HepG2 (cell line): Measurements from ENCODE around the gene SLC25A46. TPM values are rescaled to one million over a fixed set of nuclear protein-coding genes. Genes with fewer than 3 reads are reported as not detected.

ENCODE experiments used
- ATAC-seq: fragments of 200-7000 bp; cut with Tn5 transposase; 3 replicates; pipeline ENCODE4 v1.9.1; 2020; ENCODE audit warnings: mild to moderate bottlenecking, moderate library complexity
- BruUV-seq: library from RNA; stranded (reverse); fragments of 400-500 nt; replicated peaks from 2 replicates; lab custom pipeline; 2021; lab: Mats Ljungman, UMichigan
- CTCF ChIA-PET: fragments of 300-600 bp; formaldehyde crosslinking; extraction: SDS; loops from one replicate; lab custom pipeline; 2021; ENCODE audit warnings: low total read pairs, inconsistent platforms, low intra/inter-chr PET ratio; lab: Yijun Ruan, JAX
- POLR2A ChIA-PET: fragments of 350-600 bp; sonication (Branson Sonifier 250); formaldehyde crosslinking; loops from one replicate; lab custom pipeline; 2020; ENCODE audit warnings: antibody characterized with exemption, inconsistent platforms; lab: Yijun Ruan, JAX
- DNase-seq: peaks from one replicate; pipeline ENCODE4 v3.0.0-alpha.2; 2015; ENCODE audit warnings: low spot score
- FAIRE-seq: peaks from 3 replicates; lab custom pipeline; 2011; peaks lifted over from hg19 to GRCh38; lab: Jason Lieb, UNC
- H2AFZ ChIP-seq: one replicate; pipeline ENCODE4 v1.6.1; 2011; ENCODE audit warnings: low read length, inconsistent platforms
- H3K27ac ChIP-seq: fragments of 300-600 bp; 3 replicates; pipeline ENCODE4 v1.8.0; 2011; ENCODE audit warnings: mixed run types, mild to moderate bottlenecking, mixed read lengths, low read length, inconsistent platforms; ENCODE audit not compliant: insufficient read depth; ENCODE audit errors: extremely low read length
- H3K27me3 ChIP-seq, 2 experiments: fragments of 200-600 bp in 1 of 2; 2 replicates in 1 of 2; 3 replicates in 1 of 2; pipeline versions ENCODE4 v1.6.0 to v1.8.0; 2011; ENCODE audit warnings: low read length in 2 of 2, mild to moderate bottlenecking in 2 of 2, moderate library complexity in 2 of 2, inconsistent platforms in 1 of 2; ENCODE audit not compliant: insufficient read depth in 2 of 2, control insufficient read depth in 1 of 2
- H3K36me3 ChIP-seq, 2 experiments: fragments of 200-600 bp in 1 of 2; replicated peaks in 1 of 2; 2 replicates in 1 of 2; 3 replicates in 1 of 2; pipeline versions ENCODE4 v1.5.1 to v1.8.0; 2011; ENCODE audit warnings: low read length in 2 of 2, inconsistent platforms in 1 of 2; ENCODE audit not compliant: insufficient read depth in 2 of 2, control insufficient read depth in 1 of 2
- H3K4me1 ChIP-seq: 2 replicates; pipeline ENCODE4 v1.5.1; 2012; ENCODE audit warnings: low read length, inconsistent platforms; ENCODE audit not compliant: insufficient read depth
- H3K4me2 ChIP-seq: 2 replicates; pipeline ENCODE4 v1.6.0; 2011; ENCODE audit warnings: low read depth, low read length, inconsistent platforms
- H3K4me3 ChIP-seq, 3 experiments: fragments of 200-600 bp in 1 of 3; sonication (generic), shearing (Covaris generic) in 1 of 3; replicated peaks in 1 of 3; 2 replicates each; pipeline ENCODE4 v1.5.1; 2011 to 2016; ENCODE audit warnings: low read length in 3 of 3, inconsistent platforms in 2 of 3, low read depth in 2 of 3, mild to moderate bottlenecking in 2 of 3, control low read depth in 1 of 3, mixed read lengths in 1 of 3; ENCODE audit not compliant: insufficient read depth in 1 of 3
- H3K79me2 ChIP-seq: one replicate; pipeline ENCODE4 v1.6.1; 2011; ENCODE audit warnings: low read length, inconsistent platforms; ENCODE audit not compliant: insufficient read depth
- H3K9ac ChIP-seq: 2 replicates; pipeline ENCODE4 v1.6.0; 2011; ENCODE audit warnings: mild to moderate bottlenecking, low read depth, low read length, inconsistent platforms; ENCODE audit not compliant: insufficient read depth
- H3K9me3 ChIP-seq: 2 replicates; pipeline ENCODE4 v1.5.1; 2012; ENCODE audit warnings: mild to moderate bottlenecking, low read length
- H4K20me1 ChIP-seq: 2 replicates; pipeline ENCODE4 v1.6.0; 2011; ENCODE audit warnings: inconsistent platforms, mild to moderate bottlenecking, low read length, moderate library complexity; ENCODE audit not compliant: insufficient read depth
- ASH2L ChIP-seq: fragments of 300-600, 200-600 bp; sonication (generic); IDR thresholded peaks from 2 replicates; pipeline ENCODE4 v1.7.0; 2017; ENCODE audit warnings: low read depth, mild to moderate bottlenecking, moderate library complexity, mixed read lengths, low read length; ENCODE audit not compliant: insufficient read length
- CTCF ChIP-seq: sonication (generic); formaldehyde crosslinking; IDR thresholded peaks from 2 replicates; pipeline ENCODE4 v1.5.0; 2020; ENCODE audit warnings: mild to moderate bottlenecking, missing genetic modification reagents, moderate library complexity
- HNRNPLL ChIP-seq: fragments of 200-400 bp; formaldehyde crosslinking; IDR thresholded peaks from 2 replicates; pipeline ENCODE4 v1.6.1; 2017; ENCODE audit warnings: mild to moderate bottlenecking, low read depth, low read length; ENCODE audit not compliant: poor library complexity, severe bottlenecking
- PPARG ChIP-seq: conservative IDR thresholded peaks from 2 replicates; pipeline ENCODE4 v1.6.1; 2016; ENCODE audit warnings: missing biosample characterization, missing genetic modification reagents
- ZNF713 ChIP-seq: sonication (generic); formaldehyde crosslinking; IDR thresholded peaks from 2 replicates; pipeline ENCODE4 v1.4.0; 2020; ENCODE audit warnings: mild to moderate bottlenecking, missing genetic modification reagents
- ZNF740 ChIP-seq: sonication (generic); formaldehyde crosslinking; IDR thresholded peaks from 2 replicates; pipeline ENCODE4 v1.4.0; 2020; ENCODE audit warnings: missing genetic modification reagents
- ZNF770 ChIP-seq: sonication (generic); formaldehyde crosslinking; IDR thresholded peaks from 2 replicates; pipeline ENCODE4 v1.5.0; 2020; ENCODE audit warnings: mild to moderate bottlenecking, missing genetic modification reagents
- ZXDC ChIP-seq: sonication (generic); formaldehyde crosslinking; IDR thresholded peaks from 2 replicates; pipeline ENCODE4 v1.5.0; 2020; ENCODE audit warnings: mild to moderate bottlenecking, missing genetic modification reagents
- WGBS: methylation state at CpG from one replicate; pipeline ENCODE4 v1.1.6; 2017; ENCODE audit warnings: low lambda C conversion rate; 5-methylcytosine and 5-hydroxymethylcytosine counted together
- in situ Hi-C: cut with HindIII; loops from 2 replicates; pipeline ENCODE4 v1.10.0; 2017; ENCODE audit warnings: low pct_unique_long_range_greater_than_20kb; ENCODE audit not compliant: extremely low pct_ligation_motif_present
- intact Hi-C: fragments of 100-400 bp; cut with micrococcal nuclease; formaldehyde crosslinking; loops from one replicate; pipeline ENCODE4 v1.10.0; 2022; ENCODE audit not compliant: unreplicated experiment
- polyA plus RNA-seq, 8 experiments: library from polyadenylated mRNA; depleted of rRNA in 3 of 8; stranded (reverse) in 7 of 8; unstranded in 1 of 8; fragments of >200 nt; fragmentation: Illumina TruSeq in 4 of 8; extraction: Trizol in 4 of 8; gene quantifications; 2 replicates each; pipeline versions ENCODE4 v1.2.1 to v1.2.3, GENCODE V29; 2011 to 2016; ENCODE audit warnings: low read depth in 4 of 8, missing spikeins in 1 of 8, mixed read lengths in 1 of 8; ENCODE audit not compliant: insufficient read depth in 1 of 8
- total RNA-seq, 5 experiments: library from RNA; depleted of rRNA; stranded (reverse); fragments of >200 nt; fragmentation: Illumina TruSeq; extraction: Trizol; gene quantifications; 2 replicates each; pipeline ENCODE4 v1.2.3, GENCODE V29; 2016; ENCODE audit warnings: low read depth in 1 of 5

Gene SLC25A46
- total and polyA plus RNA-seq, 2 of the 13 experiments (the other 11 are each of a cell fraction or from before 2014, with no cell fraction given): 14.2 to 34.6 TPM

GRCh38 chr5:110707260-110707844 lies 31.5 kb upstream of the SLC25A46 start (continued):
- TF ChIP-seq ZNF770 (CRISPR knock-in tag) (no peak), ZXDC (CRISPR knock-in tag) (no peak), ASH2L (no peak)

- WGBS: 5% methylated on average over 5 of the region's 5 CpGs
- CTCF ChIA-PET: no interaction called here
- TF ChIP-seq CTCF (peak; percentile 33; the same call in 1 of the 2 replicates), HNRNPLL (no peak), ZNF740 (no peak), ZNF713 (CRISPR knock-in tag) (no peak), PPARG (CRISPR knock-in tag) (no peak)
- TF ChIP-seq, all 625 proteins: peak for 1
- H3K9ac ChIP-seq: no peak overlapping the region
- POLR2A ChIA-PET: no interaction called here
- H2AFZ ChIP-seq: no peak overlapping the region
- H3K27ac ChIP-seq: no peak overlapping the region
- no peaks in the 10 kb centered on the region for H3K9me3 ChIP-seq
- H3K79me2 ChIP-seq: no peaks in the 10 kb centered on the region
- no peak overlapping the region for H3K4me2 ChIP-seq
- DNase-seq (no peak), ATAC-seq (no peak), FAIRE-seq (no peak)
- H4K20me1 ChIP-seq: no peaks in the 10 kb centered on the region
- no peak overlapping the region for H3K4me3 ChIP-seq
- in situ Hi-C loops (no loop called here), intact Hi-C loops (no loop called here)
- no peaks in the 10 kb centered on the region; a peak in 1 of 5 replicates for H3K27me3 ChIP-seq
- H3K4me1 ChIP-seq: no peaks in the 10 kb centered on the region
- no TSS peak for BruUV-seq
- no peaks in the 10 kb centered on the region for H3K36me3 ChIP-seq
These were observed 22.3 kb upstream of the SLC25A46 start for GRCh38 chr5:110716247-110717245.
